A673 (cell line): ENCODE data around the gene HSPG2.

ENCODE experiments used
- EZH2 ChIP-seq: fragments of 200-600 bp; sonication (generic); IDR thresholded peaks from 2 replicates; pipeline ENCODE4 v1.6.1; 2017; ENCODE audit warnings: borderline replicate concordance, low read depth, mild to moderate bottlenecking, mixed read lengths, antibody characterized with exemption, low read length; ENCODE audit not compliant: poor library complexity, severe bottlenecking
- TF ChIP-seq, protein P1 (sequence below): fragments of 300-800, 200-600 bp; sonication (generic); conservative IDR thresholded peaks from 2 replicates; pipeline ENCODE4 v1.5.1; 2017; ENCODE audit warnings: low read depth, mild to moderate bottlenecking, antibody characterized with exemption, low read length, moderate library complexity, mixed read lengths

GRCh38 chr1:21926065-21926464 lies 11.0 kb downstream of the HSPG2 start:
- TF ChIP-seq, protein P1, sequence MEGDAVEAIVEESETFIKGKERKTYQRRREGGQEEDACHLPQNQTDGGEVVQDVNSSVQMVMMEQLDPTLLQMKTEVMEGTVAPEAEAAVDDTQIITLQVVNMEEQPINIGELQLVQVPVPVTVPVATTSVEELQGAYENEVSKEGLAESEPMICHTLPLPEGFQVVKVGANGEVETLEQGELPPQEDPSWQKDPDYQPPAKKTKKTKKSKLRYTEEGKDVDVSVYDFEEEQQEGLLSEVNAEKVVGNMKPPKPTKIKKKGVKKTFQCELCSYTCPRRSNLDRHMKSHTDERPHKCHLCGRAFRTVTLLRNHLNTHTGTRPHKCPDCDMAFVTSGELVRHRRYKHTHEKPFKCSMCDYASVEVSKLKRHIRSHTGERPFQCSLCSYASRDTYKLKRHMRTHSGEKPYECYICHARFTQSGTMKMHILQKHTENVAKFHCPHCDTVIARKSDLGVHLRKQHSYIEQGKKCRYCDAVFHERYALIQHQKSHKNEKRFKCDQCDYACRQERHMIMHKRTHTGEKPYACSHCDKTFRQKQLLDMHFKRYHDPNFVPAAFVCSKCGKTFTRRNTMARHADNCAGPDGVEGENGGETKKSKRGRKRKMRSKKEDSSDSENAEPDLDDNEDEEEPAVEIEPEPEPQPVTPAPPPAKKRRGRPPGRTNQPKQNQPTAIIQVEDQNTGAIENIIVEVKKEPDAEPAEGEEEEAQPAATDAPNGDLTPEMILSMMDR = no peak
- TF ChIP-seq EZH2 = no peak
